RWPE1 (cell line): ENCODE measurements around the gene OTOP3.

ENCODE experiments used
- CTCF ChIA-PET: fragments of 350-600 bp; sonication (Branson Sonifier 250); formaldehyde crosslinking; extraction: SDS; loops from one replicate; lab custom pipeline; 2021; lab: Yijun Ruan, JAX
- POLR2A ChIA-PET: fragments of 400-600 bp; formaldehyde crosslinking; extraction: SDS; loops from one replicate; lab custom pipeline; 2020; ENCODE audit warnings: antibody characterized with exemption; ENCODE audit not compliant: low non-redundant PET; lab: Yijun Ruan, JAX
- DNase-seq: peaks from one replicate; pipeline ENCODE4 v3.0.0; 2012; ENCODE audit warnings: low spot score
- H3K27ac ChIP-seq: fragments of 450-650 bp; 2 replicates; pipeline ENCODE4 v1.5.1; 2017
- TF ChIP-seq, protein P1 (sequence below): fragments of 450-650 bp; conservative IDR thresholded peaks from 2 replicates; pipeline ENCODE4 v1.5.1; 2017; ENCODE audit warnings: low read depth, mild to moderate bottlenecking

The OTOP3 gene

DNA sequence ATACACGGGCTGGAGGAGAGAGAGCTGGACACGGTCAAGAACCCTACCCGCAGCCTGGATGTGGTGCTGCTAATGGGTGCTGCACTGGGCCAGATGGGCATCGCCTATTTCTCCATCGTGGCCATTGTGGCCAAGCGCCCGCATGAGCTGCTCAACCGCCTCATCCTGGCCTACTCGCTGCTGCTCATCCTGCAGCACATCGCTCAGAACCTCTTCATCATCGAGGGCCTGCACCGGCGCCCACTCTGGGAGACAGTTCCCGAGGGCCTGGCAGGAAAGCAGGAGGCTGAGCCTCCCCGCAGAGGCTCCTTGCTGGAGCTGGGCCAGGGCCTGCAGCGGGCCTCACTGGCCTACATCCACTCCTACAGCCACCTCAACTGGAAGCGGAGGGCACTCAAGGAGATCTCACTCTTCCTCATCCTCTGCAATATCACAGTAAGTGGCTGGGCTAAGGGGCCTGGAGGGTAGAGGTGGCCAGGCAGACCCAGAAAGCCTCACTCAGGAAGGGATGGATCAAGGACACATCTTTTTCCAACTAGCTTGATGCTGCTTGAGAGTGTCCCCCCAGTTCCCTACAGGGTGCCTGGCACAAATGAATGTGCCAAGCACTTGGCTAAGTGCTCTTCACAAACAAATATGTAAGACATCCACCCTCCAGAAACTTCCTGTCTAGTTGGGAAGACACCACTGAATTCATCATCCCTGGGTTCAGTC lies 11.5 kb downstream of the OTOP3 start:
- H3K27ac ChIP-seq, result no peak overlapping the region
- TF ChIP-seq, protein P1, sequence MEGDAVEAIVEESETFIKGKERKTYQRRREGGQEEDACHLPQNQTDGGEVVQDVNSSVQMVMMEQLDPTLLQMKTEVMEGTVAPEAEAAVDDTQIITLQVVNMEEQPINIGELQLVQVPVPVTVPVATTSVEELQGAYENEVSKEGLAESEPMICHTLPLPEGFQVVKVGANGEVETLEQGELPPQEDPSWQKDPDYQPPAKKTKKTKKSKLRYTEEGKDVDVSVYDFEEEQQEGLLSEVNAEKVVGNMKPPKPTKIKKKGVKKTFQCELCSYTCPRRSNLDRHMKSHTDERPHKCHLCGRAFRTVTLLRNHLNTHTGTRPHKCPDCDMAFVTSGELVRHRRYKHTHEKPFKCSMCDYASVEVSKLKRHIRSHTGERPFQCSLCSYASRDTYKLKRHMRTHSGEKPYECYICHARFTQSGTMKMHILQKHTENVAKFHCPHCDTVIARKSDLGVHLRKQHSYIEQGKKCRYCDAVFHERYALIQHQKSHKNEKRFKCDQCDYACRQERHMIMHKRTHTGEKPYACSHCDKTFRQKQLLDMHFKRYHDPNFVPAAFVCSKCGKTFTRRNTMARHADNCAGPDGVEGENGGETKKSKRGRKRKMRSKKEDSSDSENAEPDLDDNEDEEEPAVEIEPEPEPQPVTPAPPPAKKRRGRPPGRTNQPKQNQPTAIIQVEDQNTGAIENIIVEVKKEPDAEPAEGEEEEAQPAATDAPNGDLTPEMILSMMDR, result no peak
- POLR2A ChIA-PET, result no interaction called here
- DNase-seq, result no peak
- CTCF ChIA-PET, result interaction anchor here (0.6 to 1.1 kb wide), 2 partner anchors 10 to 585 kb away, joined by 3 to 5 read pairs; no protein-coding TSS in a partner anchor

DNA sequence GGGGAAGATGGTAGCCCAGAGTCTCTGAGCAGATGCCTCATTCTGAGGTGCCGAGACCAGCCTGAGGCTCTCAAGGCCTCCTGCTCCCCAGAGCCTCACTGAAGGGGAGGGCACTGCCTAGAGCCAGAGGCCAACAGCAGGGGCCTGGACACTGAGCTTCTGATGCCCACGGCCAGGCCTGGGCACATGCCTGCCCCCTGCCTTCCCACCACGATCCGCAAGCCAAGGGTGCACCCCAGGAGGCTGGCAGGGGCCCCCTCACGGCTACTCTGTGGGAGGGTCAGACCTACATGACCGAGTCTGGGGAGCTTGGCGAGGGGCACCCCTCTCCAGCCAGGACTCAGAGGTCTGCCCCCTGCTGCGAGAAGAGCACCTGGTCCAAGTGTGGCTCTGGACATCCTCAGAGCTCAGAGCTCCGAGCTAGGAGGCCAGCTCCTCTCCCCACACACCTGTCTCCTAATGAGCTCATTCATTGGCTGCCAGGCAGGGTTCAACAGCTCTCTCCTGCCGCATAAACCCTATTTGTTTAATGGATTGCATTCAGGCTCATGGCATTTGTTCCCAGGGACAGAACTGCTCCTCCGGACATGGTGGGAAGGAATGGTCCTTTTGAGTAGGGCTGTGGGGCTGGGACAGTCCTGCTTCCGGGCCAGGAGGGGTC lies 13.9 kb downstream of the OTOP3 start:
- peak overlapping the region; percentile 10; the same call in 1 of the 2 replicates for H3K27ac ChIP-seq
- ChIA-PET POLR2A (no interaction called here), CTCF (interaction anchor here (0.5 to 1.3 kb wide), 3 partner anchors 8 to 26 kb away, joined by 3 to 5 read pairs (median 4); partner anchors contain the start of gene OTOP2)
- TF ChIP-seq, protein P1, result no peak
- no peak for DNase-seq

DNA sequence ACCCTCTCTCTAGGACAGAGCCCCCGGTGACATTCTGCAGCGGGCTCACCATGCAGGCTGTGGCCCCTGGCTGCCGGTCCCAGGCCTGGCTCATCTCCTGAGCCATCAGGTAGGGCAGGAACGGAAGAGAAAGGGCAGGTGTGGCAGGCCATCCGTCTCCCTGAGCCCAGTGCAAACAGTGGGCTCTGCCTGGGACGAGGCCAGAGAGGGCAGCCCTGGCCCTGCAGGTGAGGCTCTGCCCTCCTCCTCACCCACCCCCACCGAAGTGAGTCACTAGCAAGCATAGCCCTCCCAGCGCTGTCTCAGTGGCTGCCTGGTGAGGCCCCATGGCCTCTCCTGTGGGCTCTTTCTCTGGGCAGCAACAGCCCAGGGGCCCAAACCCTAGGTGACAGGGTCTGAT lies 14.5 kb downstream of the OTOP3 start:
- peak; percentile 34 for DNase-seq
- POLR2A ChIA-PET, result no interaction called here
- H3K27ac ChIP-seq, result no peak overlapping the region
- CTCF ChIA-PET, result interaction anchor here (0.6 to 1.8 kb wide), 4 partner anchors 7 to 27 kb away, joined by 4 to 8 read pairs (median 5); partner anchors contain the start of genes OTOP2 and USH1G
- TF ChIP-seq, protein P1, result no peak

DNA sequence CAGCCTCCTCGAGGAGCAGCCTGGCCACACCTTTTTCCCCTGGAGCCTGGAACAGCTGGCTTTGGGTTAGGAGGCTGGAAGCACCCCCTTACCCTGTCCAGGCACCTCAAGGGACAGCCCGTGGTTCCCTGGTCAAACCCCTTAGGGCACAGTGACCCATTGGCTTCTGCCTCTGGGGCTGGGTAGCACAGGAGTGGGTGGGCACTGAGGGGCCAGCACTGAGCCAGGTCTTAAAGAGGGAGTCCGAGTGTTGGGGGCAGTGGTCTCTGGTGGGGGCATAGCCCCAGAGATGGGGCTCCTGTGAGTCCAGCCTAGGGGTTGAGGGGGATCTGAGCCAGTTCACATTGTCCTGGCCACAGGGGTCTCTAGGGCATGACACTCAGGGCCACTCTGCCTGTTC lies 15.4 kb downstream of the OTOP3 start:
- DNase-seq, result no peak
- ChIA-PET POLR2A (no interaction called here), CTCF (interaction anchor here (1.4 to 1.8 kb wide), 2 partner anchors 10 to 28 kb away, joined by 5 to 8 read pairs; partner anchors contain the start of genes OTOP2 and USH1G)
- no peak overlapping the region for H3K27ac ChIP-seq
- TF ChIP-seq, protein P1, result no peak

DNA sequence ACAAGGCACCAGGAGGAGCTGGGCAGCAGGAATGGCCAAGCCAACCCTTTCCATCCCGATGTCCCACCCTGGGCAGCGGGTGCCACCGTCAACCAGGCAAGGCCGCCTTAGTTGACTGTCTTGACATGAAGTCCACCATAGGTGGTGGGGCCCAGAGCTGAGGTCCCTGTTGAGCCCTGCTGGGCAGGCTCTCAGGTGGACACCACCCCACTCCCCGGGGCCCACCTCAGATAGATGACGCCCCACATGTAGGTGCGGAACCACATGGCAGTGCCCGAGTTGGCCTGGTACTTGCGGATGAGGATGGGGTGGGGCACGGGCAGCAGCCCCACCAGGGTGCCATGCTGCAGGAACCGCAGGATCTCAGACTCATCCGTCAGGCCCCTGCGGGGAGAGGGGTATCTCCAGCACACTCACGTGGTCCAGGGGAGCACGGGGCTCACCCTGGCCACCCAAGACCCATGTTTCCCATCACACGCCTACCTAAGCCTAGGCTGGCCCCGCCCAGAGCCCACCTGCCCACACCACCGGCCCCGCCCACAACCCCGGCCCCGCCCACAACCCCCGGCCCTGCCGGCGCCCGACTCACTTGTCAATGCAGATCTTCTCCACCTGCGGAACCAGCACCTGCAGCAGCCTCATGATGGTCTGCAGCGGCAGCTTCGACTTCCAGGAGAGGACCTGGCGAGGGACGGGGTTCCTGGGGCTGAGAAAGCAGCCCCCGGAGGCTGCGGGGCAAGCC lies 16.2 kb downstream of the OTOP3 start:
- ChIA-PET CTCF (interaction anchor here (1.4 to 1.8 kb wide), 2 partner anchors 10 to 29 kb away, joined by 5 to 8 read pairs; partner anchors contain the start of genes OTOP2 and USH1G), POLR2A (no interaction called here)
- DNase-seq, result no peak
- TF ChIP-seq, protein P1, result no peak
- H3K27ac ChIP-seq, result no peak overlapping the region
